PC-9 (cell line): Measurements from ENCODE around the gene TBC1D16. TPM values are rescaled to one million over a fixed set of nuclear protein-coding genes. Genes with fewer than 3 reads are reported as not detected.

Source experiments
- BruUV-seq: library from RNA; stranded (reverse); fragments of 400-500 nt; replicated peaks from 2 replicates; lab custom pipeline; 2021; lab: Mats Ljungman, UMichigan
- CTCF ChIA-PET: fragments of 300-600 bp; sonication (Branson Sonifier 250); formaldehyde crosslinking; loops from one replicate; lab custom pipeline; 2022; ENCODE audit warnings: antibody characterized with exemption; lab: Charles Lee
- POLR2A ChIA-PET: fragments of 300-600 bp; sonication (Branson Sonifier 250); formaldehyde crosslinking; loops from one replicate; lab custom pipeline; 2022; ENCODE audit warnings: antibody characterized with exemption; ENCODE audit not compliant: unreplicated experiment; lab: Charles Lee
- DNase-seq, 2 experiments: peaks; one replicate each; pipeline versions ENCODE4 v3.0.0 to v3.0.0-alpha.2; 2015 to 2022; ENCODE audit warnings: mixed read lengths in 1 of 2
- H2AFZ ChIP-seq: fragments of 200-600 bp; sonication (generic); 2 replicates; pipeline ENCODE4 v1.8.1; 2017; ENCODE audit warnings: antibody characterized with exemption
- H3F3A ChIP-seq: fragments of 200-600 bp; sonication (generic); 2 replicates; pipeline ENCODE4 v1.8.1; 2017; ENCODE audit warnings: antibody characterized with exemption, mild to moderate bottlenecking, low read depth; ENCODE audit not compliant: insufficient read depth
- H3K27ac ChIP-seq: fragments of 200-600 bp; sonication (generic); 2 replicates; pipeline ENCODE4 v1.6.1; 2016; ENCODE audit warnings: mixed run types
- H3K27me3 ChIP-seq: fragments of 200-600 bp; sonication (generic); 2 replicates; pipeline ENCODE4 v1.6.1; 2016; ENCODE audit warnings: low read depth, mixed run types; ENCODE audit not compliant: insufficient read depth
- H3K36me3 ChIP-seq: fragments of 200-600 bp; sonication (generic); 2 replicates; pipeline ENCODE4 v1.6.1; 2016; ENCODE audit warnings: low read depth, mixed run types
- H3K4me1 ChIP-seq: fragments of 200-600 bp; sonication (generic); replicated peaks from 2 replicates; pipeline ENCODE4 v1.6.1; 2016; ENCODE audit warnings: mixed run types; ENCODE audit not compliant: insufficient read depth
- H3K4me2 ChIP-seq: fragments of 200-600 bp; sonication (generic); 2 replicates; pipeline ENCODE4 v1.6.1; 2017; ENCODE audit warnings: mixed run types
- H3K4me3 ChIP-seq: fragments of 200-600 bp; sonication (generic); 2 replicates; pipeline ENCODE4 v1.6.1; 2016; ENCODE audit warnings: mixed run types
- H3K79me2 ChIP-seq: fragments of 200-600 bp; sonication (generic); 2 replicates; pipeline ENCODE4 v1.6.1; 2017; ENCODE audit warnings: low read depth, mixed run types
- H3K9me2 ChIP-seq: fragments of 200-600 bp; sonication (generic); 2 replicates; pipeline ENCODE4 v1.8.1; 2017; ENCODE audit warnings: mild to moderate bottlenecking; ENCODE audit not compliant: insufficient read depth
- H3K9me3 ChIP-seq: fragments of 200-600 bp; sonication (generic); 2 replicates; pipeline ENCODE4 v1.8.1; 2016; ENCODE audit warnings: low read depth; ENCODE audit not compliant: insufficient read depth
- H4K20me1 ChIP-seq: fragments of 200-600 bp; sonication (generic); 2 replicates; pipeline ENCODE4 v1.8.1; 2017; ENCODE audit not compliant: insufficient read depth
- CTCF ChIP-seq: fragments of 200-600 bp; sonication (generic); conservative IDR thresholded peaks from 2 replicates; pipeline ENCODE4 v1.6.1; 2017; ENCODE audit warnings: mixed run types, antibody characterized with exemption, mild to moderate bottlenecking, moderate library complexity
- EZH2 ChIP-seq: fragments of 200-600 bp; sonication (generic); IDR thresholded peaks from 2 replicates; pipeline ENCODE4 v1.8.0; 2017; ENCODE audit warnings: antibody characterized with exemption, low read depth
- intact Hi-C: fragments of 100-400 bp; cut with micrococcal nuclease; formaldehyde crosslinking; loops from one replicate; pipeline ENCODE4 v1.10.0; 2022; ENCODE audit not compliant: unreplicated experiment
- total RNA-seq: library from RNA; stranded (reverse); gene quantifications from 2 replicates; pipeline ENCODE4 v1.2.3, GENCODE V29; 2021

TBC1D16 gene
- total RNA-seq, 1 experiment from 2014 or later, result 41.7 TPM

GRCh38 chr17:80034791-80035686, 633 bp downstream of the TBC1D16 start:
- intact Hi-C loops, result no loop called here
- BruUV-seq, result TSS peak; percentile 32
- Histone ChIP-seq H3K4me3 (peak overlapping the region; percentile 78), H3K27me3 (no peaks in the 10 kb centered on the region), H4K20me1 (no peaks in the 10 kb centered on the region), H3K27ac (no peak overlapping the region), H3F3A (no peaks in the 10 kb centered on the region), H2AFZ (peak overlapping the region; percentile 84), H3K4me1 (peaks cover 10% of the 10 kb centered on the region; the same call in 1 of the 2 replicates), H3K79me2 (no peaks in the 10 kb centered on the region; the same call in 1 of the 2 replicates), H3K36me3 (no peaks in the 10 kb centered on the region), H3K9me3 (no peaks in the 10 kb centered on the region), H3K4me2 (peak overlapping the region; percentile 86), H3K9me2 (no peaks in the 10 kb centered on the region)
- CTCF ChIA-PET, result interaction anchor here (0.6 to 0.7 kb wide), 2 partner anchors 108 to 967 kb away, joined by 3 to 7 read pairs; no protein-coding TSS in a partner anchor
- TF ChIP-seq CTCF (no peak), EZH2 (no peak)
- POLR2A ChIA-PET, result no interaction called here
- peak in 1 of 2 experiments; percentile 17 for DNase-seq

- CTCF ChIA-PET, result interaction anchor here (0.7 kb wide), 1 partner anchor 73 kb away, joined by 4 read pairs; no protein-coding TSS in a partner anchor
- no peaks in the 10 kb centered on the region for H3K9me2 ChIP-seq
- no peaks in the 10 kb centered on the region for H3K9me3 ChIP-seq
- peaks cover 3% of the 10 kb centered on the region; the same call in 1 of the 2 replicates for H4K20me1 ChIP-seq
- H3K4me1 ChIP-seq, result peaks cover 20% of the 10 kb centered on the region
- H3K4me3 ChIP-seq, result no peak overlapping the region
- no peak for DNase-seq
- H3K36me3 ChIP-seq, result no peaks in the 10 kb centered on the region
- no TSS peak for BruUV-seq
- 0 out of 2 replicates have a peak, but pooled peaks cover 3% of the 10 kb centered on the region for H3F3A ChIP-seq
- POLR2A ChIA-PET, result no interaction called here
- no peaks in the 10 kb centered on the region; the same call in 1 of the 2 replicates for H3K79me2 ChIP-seq
- TF ChIP-seq CTCF (no peak), EZH2 (no peak)
- no peak overlapping the region for H3K4me2 ChIP-seq
- H3K27ac ChIP-seq, result no peak overlapping the region
- no peaks in the 10 kb centered on the region for H3K27me3 ChIP-seq
- H2AFZ ChIP-seq, result no peak overlapping the region
- intact Hi-C loops, result no loop called here
These were observed 1.8 kb downstream of the TBC1D16 start for GRCh38 chr17:80033840-80034239.

DNA sequence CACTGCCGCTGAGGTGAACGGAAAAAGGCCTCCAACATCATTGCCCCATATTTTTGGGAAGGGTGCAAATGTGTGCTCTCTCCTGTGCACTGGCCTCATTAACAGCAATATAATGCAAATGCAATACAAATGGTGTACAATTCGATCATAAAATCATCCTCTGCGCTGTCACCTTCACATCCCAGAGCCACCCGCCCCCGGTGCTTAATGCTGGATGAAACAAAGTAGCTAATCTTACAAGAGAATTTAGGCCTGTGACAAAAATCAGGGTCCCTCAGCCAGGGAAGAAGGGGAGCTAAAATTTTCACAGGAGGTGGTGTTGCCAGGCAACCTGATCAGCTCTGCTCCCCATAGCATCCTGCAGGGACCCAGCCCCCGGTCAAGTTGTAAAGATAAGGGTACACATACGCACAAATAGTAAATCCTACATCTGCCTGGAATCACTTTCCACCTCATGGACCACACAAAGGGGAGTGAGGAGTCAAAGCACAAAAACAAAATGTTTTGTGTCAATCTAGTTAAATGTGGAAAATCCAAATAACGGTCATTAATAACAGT, 3.0 kb downstream of the TBC1D16 start:
- POLR2A ChIA-PET, result no interaction called here
- CTCF ChIA-PET, result interaction anchor here (0.6 kb wide), 1 partner anchor 235 kb away, joined by 6 read pairs; no protein-coding TSS in a partner anchor
- H3K36me3 ChIP-seq, result no peaks in the 10 kb centered on the region
- 0 out of 2 replicates have a peak, but pooled peaks cover 3% of the 10 kb centered on the region for H3F3A ChIP-seq
- H3K79me2 ChIP-seq, result no peaks in the 10 kb centered on the region; the same call in 1 of the 2 replicates
- H3K4me3 ChIP-seq, result no peak overlapping the region
- H3K27ac ChIP-seq, result no peak overlapping the region
- no peaks in the 10 kb centered on the region for H3K9me3 ChIP-seq
- BruUV-seq, result no TSS peak
- no peaks in the 10 kb centered on the region for H3K27me3 ChIP-seq
- no peak overlapping the region for H2AFZ ChIP-seq
- no peaks in the 10 kb centered on the region for H3K9me2 ChIP-seq
- H3K4me1 ChIP-seq, result peaks cover 21% of the 10 kb centered on the region
- no peak overlapping the region for H3K4me2 ChIP-seq
- peaks cover 4% of the 10 kb centered on the region; the same call in 1 of the 2 replicates for H4K20me1 ChIP-seq
- intact Hi-C loops, result no loop called here
- TF ChIP-seq CTCF (no peak), EZH2 (no peak)
- no peak for DNase-seq
